T follicular helper cell (primary cell): ENCODE results near the gene OBSL1.

ENCODE experiments used
- DNase-seq: peaks from one replicate; pipeline ENCODE4 v3.0.0-alpha.2; 2020; ENCODE audit warnings: low read depth

The OBSL1 gene

DNA sequence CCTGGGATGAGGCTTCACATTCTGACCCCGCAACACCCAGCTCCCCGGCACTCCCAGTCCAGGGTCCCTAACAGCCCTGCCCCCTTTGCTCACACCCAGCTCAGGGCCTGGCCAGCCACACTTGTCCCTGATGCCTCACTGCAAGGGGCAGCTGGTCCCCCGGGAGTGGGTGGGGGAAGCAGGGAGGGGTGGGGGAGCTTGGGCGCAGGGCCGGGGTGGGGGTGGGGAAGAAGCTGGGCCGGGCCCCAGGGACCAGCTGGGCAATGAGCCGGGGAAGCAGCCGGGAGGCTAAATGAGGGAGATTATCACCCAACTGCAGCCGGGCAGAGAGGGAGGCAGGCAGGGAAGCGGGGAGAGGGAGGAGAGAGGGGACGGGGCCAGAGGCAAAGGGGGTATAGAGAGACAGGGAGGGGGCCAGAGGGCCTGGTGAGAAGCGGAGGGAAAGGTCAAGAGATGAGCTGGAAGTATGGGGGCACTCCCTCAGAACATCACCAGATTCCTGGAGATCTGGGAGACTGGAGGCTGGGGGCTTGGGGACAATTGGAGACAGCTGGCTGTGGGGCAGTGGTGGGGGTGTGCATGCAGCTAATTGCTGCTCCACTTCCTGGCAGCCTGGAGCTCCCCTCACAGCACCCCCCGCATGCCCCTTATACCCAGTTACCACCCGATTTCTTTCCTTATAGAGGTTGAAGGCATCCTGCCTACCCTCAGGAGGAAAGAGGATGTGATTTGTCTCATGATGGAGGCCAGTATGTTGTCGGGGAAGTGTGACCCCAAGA is 59.6 kb downstream of the OBSL1 start:
- no peak for DNase-seq

DNA sequence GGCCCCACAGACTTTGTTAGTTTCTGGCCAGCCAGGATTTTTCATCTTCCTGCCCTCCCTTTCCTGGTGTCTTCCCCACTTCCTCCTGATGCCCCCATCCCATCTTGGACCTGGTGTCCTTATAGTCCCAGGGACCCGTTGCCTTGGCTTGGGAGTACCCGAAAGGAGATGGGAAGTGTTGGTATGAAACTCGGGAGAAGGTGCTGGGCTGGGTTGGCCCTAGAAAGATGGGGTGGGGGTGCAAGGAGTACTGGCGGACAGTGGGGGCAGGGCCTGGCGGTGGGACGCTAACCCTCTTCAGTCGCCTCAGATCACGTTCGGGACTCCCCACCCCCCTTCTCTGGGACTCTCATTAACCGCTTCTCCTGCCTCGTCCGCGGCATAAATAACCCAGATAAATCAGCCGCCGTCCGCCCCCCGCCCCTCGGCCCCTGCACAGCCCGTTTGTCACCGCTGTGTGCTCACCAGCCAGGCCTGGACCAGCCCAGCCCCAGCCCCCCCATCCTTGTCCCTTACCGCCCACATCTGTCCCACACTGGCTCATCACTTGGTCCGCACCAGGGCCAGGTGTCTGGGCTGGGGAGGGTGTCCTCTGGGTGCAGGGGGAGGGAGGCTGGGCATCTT is 60.7 kb downstream of the OBSL1 start:
- no peak for DNase-seq

DNA sequence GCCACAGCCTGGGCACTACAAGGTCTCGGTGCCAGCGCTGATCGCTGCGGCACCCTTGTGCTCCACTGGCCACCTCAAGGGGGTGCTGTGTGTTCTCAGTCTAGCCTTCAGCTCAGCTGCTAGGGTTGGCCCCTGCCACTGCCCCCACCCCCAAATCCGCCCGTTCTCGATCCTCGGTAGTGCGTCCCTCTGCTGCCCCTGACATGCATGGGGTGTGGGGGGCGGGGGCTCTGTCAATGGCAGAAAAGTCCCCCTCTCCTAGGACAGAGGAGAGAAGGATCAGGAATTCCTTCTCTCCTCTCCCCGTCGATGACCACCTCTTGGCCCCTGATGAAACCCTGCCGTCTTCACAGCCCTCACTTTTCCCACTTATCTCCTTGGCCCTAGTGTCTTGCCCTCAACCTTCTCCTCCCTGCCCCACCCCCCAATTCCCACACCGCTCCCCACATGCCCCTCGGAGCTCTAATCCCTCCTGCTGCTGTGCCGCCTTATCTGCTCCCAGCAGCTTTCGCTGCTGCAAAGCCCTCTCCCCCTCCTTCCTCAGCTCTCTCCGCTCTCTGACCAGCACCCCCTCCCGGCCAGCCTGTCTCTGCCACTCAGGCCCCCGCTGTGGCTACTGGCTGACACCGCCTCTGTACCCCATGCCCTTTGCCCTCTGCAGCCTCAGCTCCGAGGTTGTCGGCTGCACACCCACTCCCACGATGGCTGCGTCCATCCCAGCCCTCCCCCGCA is 61.4 kb downstream of the OBSL1 start:
- peak; percentile 29 for DNase-seq

DNA sequence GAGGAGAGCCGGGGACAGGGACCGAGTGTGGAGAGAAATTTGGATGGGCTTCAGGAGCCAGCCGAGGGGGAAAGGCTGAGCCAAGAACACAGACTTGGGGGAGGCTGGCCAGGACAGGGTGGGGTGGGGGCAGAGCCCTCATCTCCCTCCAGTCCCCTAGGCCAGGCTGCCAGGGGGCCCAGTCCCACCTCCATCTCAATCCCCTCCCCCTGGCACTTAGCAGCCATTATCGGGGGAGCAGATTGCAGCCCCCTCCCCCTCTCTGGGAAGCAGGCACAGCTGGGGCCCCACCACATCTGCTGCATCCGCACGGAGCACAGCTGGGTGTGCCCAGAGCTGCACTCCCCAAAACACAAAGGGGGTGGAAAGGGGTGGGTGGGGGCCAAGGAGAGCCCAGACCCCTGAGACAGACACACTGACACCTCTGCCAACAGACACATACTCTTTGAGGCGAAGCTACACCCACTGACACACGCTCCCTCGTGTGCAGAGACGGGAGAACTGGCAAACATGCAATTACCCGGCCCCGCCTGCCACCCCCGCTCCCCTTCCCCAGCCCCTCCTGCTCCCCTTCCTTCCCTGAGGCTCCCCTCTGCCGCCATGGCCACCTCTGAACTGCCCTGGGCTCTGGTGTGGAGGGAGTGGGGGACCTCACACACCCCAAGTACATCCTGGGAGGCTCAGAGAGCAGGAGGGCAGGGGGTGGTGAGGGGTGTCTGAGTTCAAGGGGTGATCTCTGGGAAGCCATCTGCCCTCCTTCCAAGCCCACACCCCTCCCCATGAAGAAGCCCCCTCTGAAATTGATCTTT is 62.2 kb downstream of the OBSL1 start:
- no peak for DNase-seq

DNA sequence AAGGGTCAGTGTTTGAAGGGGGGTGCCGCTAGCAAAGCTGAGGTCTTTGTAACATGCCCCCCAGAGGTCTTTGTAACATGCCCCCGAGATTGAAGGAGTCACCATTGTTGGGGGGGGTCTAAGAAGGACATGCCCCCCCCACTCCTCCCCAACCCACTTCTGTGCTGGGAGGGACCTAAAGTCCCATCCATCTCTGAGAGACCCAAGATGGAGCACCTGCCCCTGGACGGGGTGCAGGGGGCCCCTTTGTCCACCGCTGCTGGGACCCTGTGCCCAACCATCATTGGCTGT is 63.0 kb downstream of the OBSL1 start:
- DNase-seq: no peak

DNA sequence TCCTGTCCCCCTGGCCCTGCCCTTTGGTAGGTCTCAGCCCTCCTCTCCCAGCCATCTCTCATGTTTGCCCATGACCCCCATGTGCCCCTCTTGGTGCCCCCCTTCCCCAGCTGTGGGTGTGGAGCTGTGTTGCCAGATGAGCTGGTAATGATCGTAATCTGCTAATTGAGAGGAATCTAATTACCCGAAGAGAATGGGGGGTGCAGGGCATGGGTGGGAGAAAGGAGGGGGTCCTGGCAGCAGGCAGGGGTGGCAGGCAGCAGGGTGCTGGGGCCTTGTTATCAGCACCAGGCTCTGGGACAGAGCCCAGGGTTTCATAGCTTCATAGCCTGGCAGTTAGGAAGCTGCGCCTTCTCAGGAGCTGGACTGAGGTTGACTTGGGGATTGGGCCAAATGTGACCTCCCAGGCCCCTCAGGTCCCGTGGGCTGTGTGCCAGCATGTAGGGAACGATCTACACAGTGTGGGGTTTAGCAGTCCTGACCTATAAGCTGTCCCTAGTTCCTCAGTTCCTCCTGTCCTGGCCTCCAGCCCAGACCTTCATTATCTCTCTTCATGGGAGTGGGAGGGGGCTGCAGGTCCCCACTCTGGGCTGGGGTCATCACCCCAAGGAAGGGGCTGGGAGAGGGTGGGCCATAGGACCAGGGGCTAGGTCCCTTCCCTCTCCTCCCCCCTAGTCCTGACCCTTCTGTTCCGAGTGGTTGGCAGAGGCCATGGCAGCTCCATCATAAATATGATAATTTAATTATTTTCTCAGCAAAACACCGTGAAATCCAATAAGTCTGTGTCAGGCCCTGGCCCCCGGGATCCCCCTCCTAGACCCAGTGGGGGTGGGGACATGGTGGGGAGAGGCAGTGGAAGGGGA is 63.5 kb downstream of the OBSL1 start:
- no peak for DNase-seq

DNA sequence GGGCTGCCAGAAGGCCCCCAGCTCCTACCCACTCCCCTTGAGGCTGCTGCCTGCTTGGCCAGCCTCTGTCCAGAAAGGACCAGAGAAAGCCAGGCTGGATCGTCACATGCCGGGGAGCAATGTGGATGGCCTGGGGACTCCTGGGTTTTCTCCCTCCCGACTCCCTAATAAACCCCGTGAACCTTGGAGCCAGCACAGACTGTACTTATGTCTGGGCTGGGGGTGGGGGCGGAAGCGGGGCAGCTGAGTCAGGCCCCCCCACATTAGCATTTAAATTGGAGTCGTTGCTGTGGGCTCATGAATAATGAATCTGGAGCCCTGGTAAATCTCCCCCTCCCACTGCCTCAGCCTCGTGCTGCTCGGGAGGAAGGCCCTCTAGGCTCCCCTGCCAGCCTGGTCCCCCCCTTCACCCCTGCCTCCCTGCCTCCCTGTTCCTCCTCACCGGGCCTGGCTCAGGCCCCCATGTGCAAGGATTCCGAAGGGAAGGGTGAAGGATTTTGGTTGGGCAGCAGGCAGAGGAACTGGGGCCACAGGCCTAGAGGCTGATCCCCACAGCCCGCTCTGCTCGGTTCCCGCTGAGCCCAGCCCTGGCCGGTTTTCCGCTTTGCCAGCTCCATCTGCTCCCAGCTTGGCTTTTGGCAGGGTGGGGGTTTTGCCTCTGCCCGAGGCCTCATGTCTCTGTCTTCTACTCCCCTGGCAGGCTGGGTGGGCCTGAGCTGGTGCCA is 64.4 kb downstream of the OBSL1 start:
- DNase-seq: no peak

DNA sequence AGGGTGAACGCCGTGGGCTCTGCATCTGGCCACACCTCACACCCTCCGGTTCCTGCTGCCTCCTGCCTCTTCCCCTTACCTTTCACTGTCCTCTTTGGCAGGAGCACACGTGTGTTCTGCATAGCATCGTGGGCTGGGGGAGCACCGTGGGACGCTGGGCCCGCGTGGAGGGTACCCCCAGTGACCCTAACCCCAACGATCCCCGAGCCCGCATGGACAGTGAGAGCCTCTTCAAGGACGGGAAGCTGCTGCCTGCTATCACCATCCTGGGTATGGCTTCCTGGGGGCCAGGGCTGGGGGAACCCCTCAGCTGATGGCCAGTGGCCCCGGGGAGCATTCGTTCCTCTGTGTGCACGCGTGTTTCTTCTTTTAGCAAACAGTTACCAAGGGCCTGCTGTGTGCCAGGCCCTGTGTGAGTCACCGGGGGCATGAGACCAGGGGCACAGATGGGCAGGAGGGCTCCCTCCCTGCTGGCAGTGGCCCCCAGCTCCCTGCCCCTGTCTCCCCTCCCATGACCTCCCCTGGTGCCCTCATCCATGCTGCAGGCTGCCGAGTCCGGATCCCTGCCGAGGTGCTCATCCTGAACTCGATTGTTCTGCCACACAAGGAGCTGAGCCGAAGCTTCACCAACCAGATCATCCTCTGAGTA is 65.1 kb downstream of the OBSL1 start:
- no peak for DNase-seq

DNA sequence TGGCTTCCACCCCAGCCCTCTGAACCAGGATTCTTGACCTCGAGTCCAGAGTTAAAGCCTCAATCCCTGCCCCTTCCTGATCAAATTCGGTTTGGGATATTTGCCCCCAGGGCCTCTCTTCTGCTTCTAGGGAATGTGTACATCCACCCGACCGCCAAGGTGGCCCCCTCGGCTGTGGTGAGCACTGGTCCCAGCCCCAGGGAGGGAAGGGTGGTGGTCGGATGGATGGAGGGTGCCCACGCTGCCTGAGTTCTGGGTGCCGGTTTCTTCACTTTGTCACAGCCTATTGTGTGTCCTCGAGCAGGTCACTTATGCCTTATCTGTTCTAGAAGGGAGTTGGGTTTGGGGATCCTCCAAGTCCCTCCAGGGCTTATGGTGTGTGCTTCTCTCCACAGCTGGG is 65.8 kb downstream of the OBSL1 start:
- no peak for DNase-seq

DNA sequence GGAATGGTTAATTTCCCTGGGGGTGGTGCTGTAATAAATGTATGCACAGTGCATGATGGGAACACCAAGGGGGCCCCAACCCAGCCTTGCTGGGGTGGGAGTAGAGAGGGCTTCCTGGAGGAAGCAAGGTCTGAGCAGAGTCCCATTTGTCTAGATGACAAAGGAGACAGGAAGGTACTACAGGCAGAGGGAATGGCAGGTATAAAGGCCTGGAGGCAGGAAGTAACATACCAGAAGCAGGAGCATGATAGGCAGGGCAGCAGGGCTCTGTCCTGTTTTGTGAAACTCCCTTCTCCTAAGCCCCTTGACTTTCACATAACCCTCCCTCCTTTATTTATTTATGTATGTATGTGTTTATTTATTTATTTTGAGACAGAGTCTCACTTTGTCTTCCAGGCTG is 68.7 kb downstream of the OBSL1 start:
- no peak for DNase-seq

DNA sequence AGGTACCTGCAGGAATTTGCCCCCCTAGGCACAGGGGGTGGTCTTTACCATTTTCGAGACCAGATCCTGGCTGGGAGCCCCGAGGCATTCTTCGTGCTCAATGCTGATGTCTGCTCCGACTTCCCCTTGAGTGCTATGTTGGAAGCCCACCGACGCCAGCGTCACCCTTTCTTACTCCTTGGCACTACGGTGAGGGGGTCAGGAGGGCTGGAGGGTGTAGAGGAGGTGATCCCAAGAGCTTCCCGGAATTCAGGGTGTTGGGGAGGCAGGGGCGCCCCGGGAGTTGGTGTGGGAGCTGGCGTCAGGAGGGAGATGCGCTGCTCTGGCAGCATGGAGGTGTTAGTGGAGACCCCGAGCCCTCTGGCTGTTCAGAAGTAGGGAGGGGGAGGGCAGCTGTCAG is 69.5 kb downstream of the OBSL1 start:
- DNase-seq: no peak
